ENCODE data around the gene WDFY2. TPM values are rescaled to one million over a fixed set of nuclear protein-coding genes. Genes with fewer than 3 reads are reported as not detected.

The WDFY2 gene
- total RNA-seq, 1 experiment from 2014 or later, result 45.5 TPM

DNA sequence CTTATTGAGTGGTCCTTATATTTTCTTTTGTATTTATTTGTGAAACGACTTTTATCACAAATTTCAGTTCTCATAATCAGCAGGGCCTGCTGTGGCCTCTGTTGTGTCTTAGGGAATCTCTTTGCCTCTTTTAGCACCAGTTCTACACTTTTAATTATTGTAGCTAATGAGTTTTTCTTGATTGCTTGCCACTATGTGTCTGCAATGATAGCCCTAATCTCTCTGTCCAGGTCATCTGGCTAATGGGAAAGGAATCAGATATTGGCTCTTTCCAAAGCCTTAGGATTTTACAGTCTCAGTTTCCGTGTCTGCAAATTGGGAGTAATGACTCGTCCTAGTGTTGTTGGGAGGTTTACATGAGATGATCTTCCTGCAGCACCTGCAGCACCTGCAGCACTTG lies 10.2 kb downstream of the WDFY2 start:
- Histone ChIP-seq H3K4me1 (ENCODE audit: insufficient read depth, low read length, poor library complexity, severe bottlenecking) (peaks cover 55% of the 10 kb centered on the region), H3K27ac (ENCODE audit: low read depth, low read length, poor library complexity, severe bottlenecking) (no peak overlapping the region), H3K4me3 (ENCODE audit: low read depth, low read length, poor library complexity, severe bottlenecking) (no peak overlapping the region), H3K27me3 (replicated peaks; ENCODE audit: insufficient read depth, low read depth, low read length, poor library complexity) (no peaks in the 10 kb centered on the region), H3K36me3 (ENCODE audit: insufficient read depth, low read length, poor library complexity, severe bottlenecking) (peaks cover 10% of the 10 kb centered on the region), H3K9me3 (ENCODE audit: low read depth, low read length, poor library complexity, severe bottlenecking) (no peaks in the 10 kb centered on the region)
- ChIA-PET CTCF (no interaction called here), POLR2A (ENCODE audit: low non-redundant PET) (no interaction called here)
- intact Hi-C loops (cut with micrococcal nuclease; ENCODE audit: unreplicated experiment), result loop anchor here (5.0 kb wide), 1 partner anchor 138 kb away; no protein-coding TSS in a partner anchor
- no peak for TF ChIP-seq EZH2 (IDR thresholded peaks at IDR 0.05; ENCODE audit: borderline replicate concordance, low read depth, low read length, poor library complexity, severe bottlenecking)
- TF ChIP-seq CTCF (conservative IDR thresholded peaks at IDR 0.05; ENCODE audit: low read depth, low read length), result no peak
- BruUV-seq (replicated peaks), result no TSS peak
- no peak for DNase-seq (ENCODE audit: low spot score)

DNA sequence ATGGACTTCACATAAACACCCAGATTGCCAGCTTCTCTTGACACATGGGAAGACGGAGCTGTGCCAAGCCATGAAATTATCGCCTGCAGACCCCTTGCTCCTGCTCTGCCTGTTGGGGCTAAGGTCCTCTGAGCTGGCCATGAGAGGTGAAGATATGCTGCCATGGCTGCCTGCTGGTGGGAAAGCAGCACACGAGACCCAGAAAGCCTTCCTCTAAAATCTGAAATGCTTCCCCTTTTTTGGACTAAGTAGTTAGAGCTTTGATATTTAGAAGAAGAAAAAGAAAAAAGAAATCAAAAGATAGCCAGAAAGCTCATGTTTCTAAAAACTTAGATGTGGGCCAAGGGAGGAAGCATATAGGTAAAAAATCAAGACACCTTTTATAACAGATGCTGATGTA lies 11.2 kb downstream of the WDFY2 start:
- Histone ChIP-seq H3K4me3 (ENCODE audit: low read depth, low read length, poor library complexity, severe bottlenecking) (no peak overlapping the region), H3K36me3 (ENCODE audit: insufficient read depth, low read length, poor library complexity, severe bottlenecking) (peaks cover 10% of the 10 kb centered on the region), H3K9me3 (ENCODE audit: low read depth, low read length, poor library complexity, severe bottlenecking) (no peaks in the 10 kb centered on the region), H3K4me1 (ENCODE audit: insufficient read depth, low read length, poor library complexity, severe bottlenecking) (peaks cover 51% of the 10 kb centered on the region), H3K27me3 (replicated peaks; ENCODE audit: insufficient read depth, low read depth, low read length, poor library complexity) (no peaks in the 10 kb centered on the region), H3K27ac (ENCODE audit: low read depth, low read length, poor library complexity, severe bottlenecking) (peak overlapping the region; percentile 41)
- BruUV-seq (replicated peaks), result no TSS peak
- no peak for DNase-seq (ENCODE audit: low spot score)
- ChIA-PET POLR2A (ENCODE audit: low non-redundant PET) (no interaction called here), CTCF (no interaction called here)
- TF ChIP-seq CTCF (conservative IDR thresholded peaks at IDR 0.05; ENCODE audit: low read depth, low read length) (no peak), EZH2 (IDR thresholded peaks at IDR 0.05; ENCODE audit: borderline replicate concordance, low read depth, low read length, poor library complexity, severe bottlenecking) (no peak)
- intact Hi-C loops (cut with micrococcal nuclease; ENCODE audit: unreplicated experiment), result no loop called here

- H3K4me3 ChIP-seq (ENCODE audit: low read depth, low read length, poor library complexity, severe bottlenecking), result no peak overlapping the region
- no peaks in the 10 kb centered on the region for H3K9me3 ChIP-seq (ENCODE audit: low read depth, low read length, poor library complexity, severe bottlenecking)
- intact Hi-C loops (cut with micrococcal nuclease; ENCODE audit: unreplicated experiment), result no loop called here
- peak overlapping the region; percentile 7 for H3K27ac ChIP-seq (ENCODE audit: low read depth, low read length, poor library complexity, severe bottlenecking)
- no peaks in the 10 kb centered on the region for H3K27me3 ChIP-seq (replicated peaks; ENCODE audit: insufficient read depth, low read depth, low read length, poor library complexity)
- H3K4me1 ChIP-seq (ENCODE audit: insufficient read depth, low read length, poor library complexity, severe bottlenecking), result peaks cover 41% of the 10 kb centered on the region
- POLR2A ChIA-PET (ENCODE audit: low non-redundant PET), result no interaction called here
- BruUV-seq (replicated peaks), result no TSS peak
- CTCF ChIA-PET, result no interaction called here
- no peak for TF ChIP-seq CTCF (conservative IDR thresholded peaks at IDR 0.05; ENCODE audit: low read depth, low read length)
- no peak for TF ChIP-seq EZH2 (IDR thresholded peaks at IDR 0.05; ENCODE audit: borderline replicate concordance, low read depth, low read length, poor library complexity, severe bottlenecking)
- no peak for DNase-seq (ENCODE audit: low spot score)
- peaks cover 10% of the 10 kb centered on the region for H3K36me3 ChIP-seq (ENCODE audit: insufficient read depth, low read length, poor library complexity, severe bottlenecking)
Measured at GRCh38 chr13:51596541-51596940, 12.3 kb downstream of the WDFY2 start.
